Duodenal mucosa (tissue), 2 donors: ENCODE results near the gene PSD2.

Experiments
- H3K27ac ChIP-seq: one replicate; pipeline ENCODE4 v1.7.0; 2013; ENCODE audit warnings: low read depth, low read length
- H3K27me3 ChIP-seq, 2 donors: one replicate each; pipeline ENCODE4 v1.7.0; 2013; ENCODE audit warnings: low read length in 2 of 2, control low read depth in 1 of 2; ENCODE audit not compliant: insufficient read depth in 2 of 2, control insufficient read depth in 1 of 2
- H3K36me3 ChIP-seq, 2 donors: one replicate each; pipeline ENCODE4 v1.7.0; 2013; ENCODE audit warnings: low read length in 2 of 2, control low read depth in 1 of 2; ENCODE audit not compliant: insufficient read depth in 2 of 2, control insufficient read depth in 1 of 2
- H3K4me1 ChIP-seq, 2 donors: one replicate each; pipeline ENCODE4 v1.7.0; 2013; ENCODE audit warnings: low read length in 2 of 2, control low read depth in 1 of 2; ENCODE audit not compliant: insufficient read depth in 2 of 2, control insufficient read depth in 1 of 2
- H3K4me3 ChIP-seq, 2 donors: one replicate each; pipeline ENCODE4 v1.7.0; 2013; ENCODE audit warnings: low read length in 2 of 2, low read depth in 1 of 2
- H3K9ac ChIP-seq, 2 donors: one replicate each; pipeline ENCODE4 v1.7.0; 2013; ENCODE audit warnings: low read length in 2 of 2, low read depth in 1 of 2
- H3K9me3 ChIP-seq, 2 donors: one replicate each; pipeline ENCODE4 v1.7.0; 2013; ENCODE audit warnings: low read length in 2 of 2, control low read depth in 1 of 2; ENCODE audit not compliant: control insufficient read depth in 1 of 2

The PSD2 gene

DNA sequence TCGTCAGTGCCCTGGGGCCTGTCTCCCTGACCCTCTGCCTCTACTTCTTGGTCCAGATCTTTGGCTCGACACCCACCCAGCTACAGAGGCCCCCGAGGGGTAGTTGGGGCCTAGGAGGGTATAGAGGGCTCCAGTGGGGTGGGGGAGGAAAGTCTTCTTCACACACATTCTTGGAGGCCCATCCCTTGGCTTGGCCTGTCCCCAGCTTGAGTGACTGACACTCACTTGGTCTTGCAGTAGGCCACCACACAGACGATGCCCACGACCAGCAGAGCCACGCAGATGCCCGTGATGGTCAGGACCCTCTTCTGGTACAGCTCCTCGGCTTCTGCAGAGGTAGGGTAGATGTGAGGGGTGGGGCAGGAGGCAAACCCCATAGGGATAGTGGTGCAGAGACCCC lies 59.8 kb downstream of the PSD2 start:
- Histone ChIP-seq H3K4me3 (no peak overlapping the region), H3K36me3 (no peaks in the 10 kb centered on the region), H3K9ac (no peak overlapping the region), H3K27ac (no peak overlapping the region), H3K9me3 (no peaks in the 10 kb centered on the region), H3K4me1 (no peaks in the 10 kb centered on the region), H3K27me3 (peaks cover 0 to 3% of the 10 kb centered on the region in 2 donors)

- no peak overlapping the region for H3K4me3 ChIP-seq
- H3K9me3 ChIP-seq = no peaks in the 10 kb centered on the region
- H3K27ac ChIP-seq = no peak overlapping the region
- no peak overlapping the region for H3K9ac ChIP-seq
- H3K27me3 ChIP-seq = peaks cover 0 to 3% of the 10 kb centered on the region in 2 donors
- no peaks in the 10 kb centered on the region for H3K4me1 ChIP-seq
- H3K36me3 ChIP-seq = no peaks in the 10 kb centered on the region
These were observed 60.4 kb downstream of the PSD2 start for GRCh38 chr5:139855946-139856540.

DNA sequence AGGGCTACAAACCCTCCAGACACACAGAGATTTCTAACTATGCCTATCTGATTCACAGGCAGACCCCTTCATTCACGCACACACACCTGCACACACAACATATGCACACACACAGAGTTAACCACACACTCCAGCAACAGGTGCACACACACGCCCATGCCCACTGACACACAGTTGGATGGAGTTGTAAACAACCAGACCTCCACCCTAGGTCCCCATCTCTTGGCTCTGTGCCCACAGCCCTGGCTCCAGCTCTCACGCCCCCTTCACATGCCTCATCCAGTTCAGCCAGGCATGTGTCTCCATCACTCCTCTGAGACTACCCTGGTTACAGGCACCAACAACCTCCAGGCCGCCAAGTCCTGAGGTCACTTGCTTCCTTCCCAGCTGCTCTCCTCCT lies 61.1 kb downstream of the PSD2 start:
- no peaks in the 10 kb centered on the region for H3K9me3 ChIP-seq
- H3K27me3 ChIP-seq = peaks cover 0 to 3% of the 10 kb centered on the region in 2 donors

GRCh38 chr5:139859013-139859412 lies 63.4 kb downstream of the PSD2 start:
- no peak overlapping the region for H3K4me3 ChIP-seq
- H3K9ac ChIP-seq = no peak overlapping the region
- peaks cover 0 to 6% of the 10 kb centered on the region in 2 donors for H3K4me1 ChIP-seq
- no peaks in the 10 kb centered on the region for H3K36me3 ChIP-seq
- H3K27me3 ChIP-seq = peaks cover 0 to 3% of the 10 kb centered on the region in 2 donors
- H3K27ac ChIP-seq = no peak overlapping the region
- no peaks in the 10 kb centered on the region for H3K9me3 ChIP-seq

More for the DNA sequence above, 61.1 kb downstream of the PSD2 start:
- Histone ChIP-seq H3K36me3 (no peaks in the 10 kb centered on the region), H3K27ac (no peak overlapping the region), H3K4me1 (no peaks in the 10 kb centered on the region), H3K4me3 (no peak overlapping the region), H3K9ac (no peak overlapping the region)

GRCh38 chr5:139861021-139861888 lies 65.6 kb downstream of the PSD2 start:
- Histone ChIP-seq H3K4me3 (no peak overlapping the region), H3K27me3 (peaks cover 0 to 3% of the 10 kb centered on the region in 2 donors), H3K27ac (no peak overlapping the region), H3K9ac (no peak overlapping the region), H3K9me3 (no peaks in the 10 kb centered on the region), H3K36me3 (no peaks in the 10 kb centered on the region), H3K4me1 (peaks cover 0 to 6% of the 10 kb centered on the region in 2 donors)

- H3K9ac ChIP-seq = no peak overlapping the region
- peaks cover 0 to 6% of the 10 kb centered on the region in 2 donors for H3K4me1 ChIP-seq
- no peak overlapping the region for H3K27ac ChIP-seq
- H3K9me3 ChIP-seq = no peaks in the 10 kb centered on the region
- H3K27me3 ChIP-seq = peaks cover 0 to 3% of the 10 kb centered on the region in 2 donors
- no peak overlapping the region for H3K4me3 ChIP-seq
- H3K36me3 ChIP-seq = no peaks in the 10 kb centered on the region
These were observed 66.2 kb downstream of the PSD2 start for GRCh38 chr5:139861889-139862207.

DNA sequence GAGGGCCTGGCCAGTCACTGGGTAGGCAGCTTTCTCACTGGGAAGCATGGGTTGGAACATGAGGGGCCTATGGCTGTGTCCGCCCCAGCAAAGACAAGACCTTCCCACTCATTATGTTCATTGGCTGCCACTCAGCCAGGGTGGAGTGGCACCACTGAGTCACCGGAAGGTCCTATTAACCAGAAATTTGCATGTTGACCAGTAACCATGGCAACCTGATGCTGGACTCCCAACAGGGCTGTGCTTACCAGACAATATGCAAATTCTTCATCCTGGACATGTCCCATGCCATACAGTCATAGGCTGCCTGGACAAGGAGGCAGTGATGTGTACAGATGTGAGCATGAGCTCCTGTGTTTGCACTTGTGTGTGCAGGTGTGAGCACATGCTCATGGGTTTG lies 66.7 kb downstream of the PSD2 start:
- Histone ChIP-seq H3K9ac (no peak overlapping the region), H3K27me3 (peaks cover 0 to 3% of the 10 kb centered on the region in 2 donors), H3K27ac (no peak overlapping the region), H3K9me3 (no peaks in the 10 kb centered on the region), H3K36me3 (no peaks in the 10 kb centered on the region), H3K4me1 (peaks cover 0 to 6% of the 10 kb centered on the region in 2 donors), H3K4me3 (no peak overlapping the region)

DNA sequence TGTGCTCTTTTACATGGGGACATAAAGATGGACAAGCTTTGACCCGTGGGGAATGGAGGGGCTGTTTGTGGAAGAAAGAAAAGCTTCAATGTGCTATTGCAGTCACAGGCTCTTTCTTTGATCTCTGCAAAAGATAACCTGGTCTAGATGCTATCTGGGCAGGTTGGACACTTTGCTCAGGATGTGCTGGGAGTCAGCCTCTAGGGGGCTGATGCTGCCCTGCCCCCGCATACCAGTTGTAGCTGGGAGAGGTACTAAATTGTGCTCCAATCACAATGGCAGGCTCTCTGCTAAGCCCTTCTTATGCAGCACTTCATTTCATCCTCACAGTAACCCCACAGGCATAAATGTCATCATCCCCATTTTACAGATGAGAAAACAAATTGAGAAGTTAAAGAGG lies 67.2 kb downstream of the PSD2 start:
- Histone ChIP-seq H3K9me3 (no peaks in the 10 kb centered on the region), H3K9ac (no peak overlapping the region), H3K27me3 (peaks cover 0 to 3% of the 10 kb centered on the region in 2 donors), H3K4me3 (no peak overlapping the region), H3K4me1 (peaks cover 0 to 6% of the 10 kb centered on the region in 2 donors), H3K27ac (no peak overlapping the region), H3K36me3 (no peaks in the 10 kb centered on the region)

DNA sequence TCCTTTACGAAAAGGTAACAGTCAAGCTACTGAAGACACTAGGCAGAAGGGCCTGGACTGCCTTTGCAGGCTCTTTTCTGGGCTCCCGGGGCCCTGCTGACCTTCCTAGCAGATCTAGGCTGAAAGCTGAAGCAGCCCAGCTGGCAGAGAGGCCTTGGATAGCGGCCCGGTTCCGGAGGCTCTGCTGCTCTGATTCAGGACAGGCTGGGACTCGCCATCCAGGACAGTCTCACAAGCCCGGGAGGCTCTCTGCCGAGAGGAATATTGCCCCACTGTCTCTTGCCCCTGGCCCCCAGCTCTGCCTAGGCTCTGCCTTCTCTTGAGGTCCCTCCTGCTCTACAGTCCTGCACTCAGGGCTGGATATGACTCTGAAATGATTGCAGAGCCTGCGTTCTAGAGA lies 67.8 kb downstream of the PSD2 start:
- no peaks in the 10 kb centered on the region for H3K36me3 ChIP-seq
- H3K27me3 ChIP-seq = peaks cover 0 to under 1% of the 10 kb centered on the region in 2 donors
- peaks cover 0 to 6% of the 10 kb centered on the region in 2 donors for H3K4me1 ChIP-seq
- H3K27ac ChIP-seq = no peak overlapping the region
- H3K9ac ChIP-seq = no peak overlapping the region
- no peaks in the 10 kb centered on the region for H3K9me3 ChIP-seq
- no peak overlapping the region for H3K4me3 ChIP-seq

DNA sequence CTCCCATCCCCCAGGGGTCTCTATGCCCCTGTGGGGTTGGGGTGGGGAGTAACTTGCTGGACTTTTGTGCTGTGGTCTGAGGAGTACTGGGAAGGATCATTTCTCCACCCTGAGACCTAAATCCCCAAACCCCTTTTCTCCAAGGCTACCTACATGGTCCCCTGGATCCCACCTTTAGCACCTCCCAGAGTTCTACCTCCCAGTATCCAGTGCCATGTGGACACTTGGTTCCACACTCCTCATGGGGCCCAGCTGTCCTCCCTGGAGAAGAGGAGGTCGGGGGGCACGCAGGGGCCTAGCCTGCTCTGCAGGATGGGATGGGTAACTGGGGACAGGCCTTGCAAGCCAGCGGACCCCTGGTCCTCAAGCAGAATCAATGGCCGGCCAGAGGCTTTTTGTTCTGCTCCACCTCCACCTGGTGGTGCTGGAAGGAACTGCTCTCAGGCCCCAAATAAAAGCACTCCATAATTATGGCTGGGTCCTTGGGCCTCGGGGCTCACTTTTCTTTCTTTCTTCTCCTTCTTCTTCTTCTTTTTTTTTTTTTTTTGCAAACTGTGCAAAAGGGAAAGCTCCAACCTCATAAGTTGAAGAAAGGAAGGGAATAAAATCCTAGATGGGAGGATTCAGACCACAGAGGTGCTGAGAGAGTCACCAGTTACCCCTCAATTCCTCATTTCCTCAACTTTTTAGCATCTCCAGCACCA lies 68.4 kb downstream of the PSD2 start:
- Histone ChIP-seq H3K27me3 (no peaks in the 10 kb centered on the region), H3K27ac (no peak overlapping the region), H3K36me3 (no peaks in the 10 kb centered on the region), H3K9ac (no peak overlapping the region), H3K9me3 (no peaks in the 10 kb centered on the region), H3K4me3 (no peak overlapping the region), H3K4me1 (peaks cover 0 to 6% of the 10 kb centered on the region in 2 donors)
